PC-3 (cell line): ENCODE results near the gene KCNQ4. TPM values are rescaled to one million over a fixed set of nuclear protein-coding genes. Genes with fewer than 3 reads are reported as not detected.
A peak's percentile ranks its signal among the peaks of the same experiment; 100 is the strongest.

Source experiments
- ATAC-seq: fragments of 200-7000 bp; cut with Tn5 transposase; 2 replicates; pipeline ENCODE4 v1.9.1; 2020; ENCODE audit warnings: mild to moderate bottlenecking, moderate library complexity
- BruUV-seq: library from RNA; stranded (reverse); fragments of 400-500 nt; replicated peaks from 2 replicates; lab custom pipeline; 2021; lab: Mats Ljungman, UMichigan
- CTCF ChIA-PET: fragments of 300-600 bp; sonication (Branson Sonifier 250); formaldehyde crosslinking; loops from one replicate; lab custom pipeline; 2022; ENCODE audit warnings: antibody characterized with exemption; lab: Charles Lee
- POLR2A ChIA-PET: fragments of 300-600 bp; sonication (Branson Sonifier 250); formaldehyde crosslinking; loops from one replicate; lab custom pipeline; 2022; ENCODE audit warnings: antibody characterized with exemption; ENCODE audit not compliant: unreplicated experiment; lab: Charles Lee
- DNase-seq: peaks from one replicate; pipeline ENCODE4 v3.0.0-alpha.2; 2015
- H2AFZ ChIP-seq: fragments of 300-600 bp; sonication (generic); 2 replicates; pipeline ENCODE4 v1.6.0; 2016; ENCODE audit warnings: antibody characterized with exemption, low read length
- H3F3A ChIP-seq: fragments of 300-600 bp; sonication (generic); one replicate; pipeline ENCODE4 v1.6.0; 2017; ENCODE audit warnings: antibody characterized with exemption, low read length, control low read depth, mild to moderate bottlenecking; ENCODE audit not compliant: unreplicated experiment
- H3K27ac ChIP-seq: fragments of 300-600 bp; sonication (generic); 2 replicates; pipeline ENCODE4 v1.5.1; 2016; ENCODE audit warnings: mild to moderate bottlenecking, low read length
- H3K27me3 ChIP-seq: fragments of 300-600 bp; sonication (generic); 2 replicates; pipeline ENCODE4 v1.6.1; 2016; ENCODE audit warnings: low read length, mixed read lengths
- H3K36me3 ChIP-seq: fragments of 300-600 bp; sonication (generic); 2 replicates; pipeline ENCODE4 v1.6.1; 2016; ENCODE audit warnings: low read depth, mixed run types, low read length, mixed read lengths
- H3K4me1 ChIP-seq: fragments of 300-600 bp; sonication (generic); 2 replicates; pipeline ENCODE4 v1.5.1; 2016; ENCODE audit warnings: low read length; ENCODE audit not compliant: insufficient read depth
- H3K4me2 ChIP-seq: fragments of 300-600 bp; sonication (generic); 2 replicates; pipeline ENCODE4 v1.6.0; 2016; ENCODE audit warnings: low read length
- H3K4me3 ChIP-seq: fragments of 300-600 bp; sonication (generic); 2 replicates; pipeline ENCODE4 v1.5.1; 2016; ENCODE audit warnings: mild to moderate bottlenecking, low read length, mixed read lengths
- H3K79me2 ChIP-seq: fragments of 300-600 bp; sonication (generic); 2 replicates; pipeline ENCODE4 v1.6.1; 2017; ENCODE audit warnings: low read length, mixed read lengths
- H3K9ac ChIP-seq: fragments of 300-600 bp; sonication (generic); 2 replicates; pipeline ENCODE4 v1.6.0; 2016; ENCODE audit warnings: mild to moderate bottlenecking, low read length
- H3K9me2 ChIP-seq: fragments of 300-600 bp; sonication (generic); replicated peaks from 2 replicates; pipeline ENCODE4 v1.6.1; 2016; ENCODE audit warnings: mixed run types, low read length, mixed read lengths
- H3K9me3 ChIP-seq: fragments of 300-600 bp; sonication (generic); 2 replicates; pipeline ENCODE4 v1.6.1; 2016; ENCODE audit warnings: low read length, mixed read lengths
- H4K20me1 ChIP-seq: fragments of 300-600 bp; sonication (generic); 2 replicates; pipeline ENCODE4 v1.6.1; 2016; ENCODE audit warnings: low read length, mixed read lengths
- EZH2 ChIP-seq: fragments of 300-600 bp; sonication (generic); IDR thresholded peaks from one replicate; pipeline ENCODE4 v1.6.1; 2017; ENCODE audit warnings: antibody characterized with exemption, mild to moderate bottlenecking, low read length; ENCODE audit not compliant: unreplicated experiment
- EZH2phosphoT487 ChIP-seq: fragments of 300-600 bp; sonication (generic); IDR thresholded peaks from 2 replicates; pipeline ENCODE4 v1.6.1; 2018; ENCODE audit warnings: mild to moderate bottlenecking, antibody characterized with exemption, low read length, borderline replicate concordance
- intact Hi-C: fragments of 100-400 bp; cut with micrococcal nuclease; formaldehyde crosslinking; loops from 2 replicates; pipeline ENCODE4 v1.9.0; 2023
- total RNA-seq: library from RNA; depleted of rRNA; stranded (reverse); fragments of >200 nt; gene quantifications from 2 replicates; pipeline ENCODE4 v1.2.3, GENCODE V29; 2014
- TF ChIP-seq, protein P1 (sequence below): fragments of 300-600 bp; sonication (generic); conservative IDR thresholded peaks from 2 replicates; pipeline ENCODE4 v1.5.1; 2017; ENCODE audit warnings: antibody characterized with exemption, low read depth, mild to moderate bottlenecking, low read length

The KCNQ4 gene
- total RNA-seq, 1 experiment from 2014 or later: 2.5 TPM

DNA sequence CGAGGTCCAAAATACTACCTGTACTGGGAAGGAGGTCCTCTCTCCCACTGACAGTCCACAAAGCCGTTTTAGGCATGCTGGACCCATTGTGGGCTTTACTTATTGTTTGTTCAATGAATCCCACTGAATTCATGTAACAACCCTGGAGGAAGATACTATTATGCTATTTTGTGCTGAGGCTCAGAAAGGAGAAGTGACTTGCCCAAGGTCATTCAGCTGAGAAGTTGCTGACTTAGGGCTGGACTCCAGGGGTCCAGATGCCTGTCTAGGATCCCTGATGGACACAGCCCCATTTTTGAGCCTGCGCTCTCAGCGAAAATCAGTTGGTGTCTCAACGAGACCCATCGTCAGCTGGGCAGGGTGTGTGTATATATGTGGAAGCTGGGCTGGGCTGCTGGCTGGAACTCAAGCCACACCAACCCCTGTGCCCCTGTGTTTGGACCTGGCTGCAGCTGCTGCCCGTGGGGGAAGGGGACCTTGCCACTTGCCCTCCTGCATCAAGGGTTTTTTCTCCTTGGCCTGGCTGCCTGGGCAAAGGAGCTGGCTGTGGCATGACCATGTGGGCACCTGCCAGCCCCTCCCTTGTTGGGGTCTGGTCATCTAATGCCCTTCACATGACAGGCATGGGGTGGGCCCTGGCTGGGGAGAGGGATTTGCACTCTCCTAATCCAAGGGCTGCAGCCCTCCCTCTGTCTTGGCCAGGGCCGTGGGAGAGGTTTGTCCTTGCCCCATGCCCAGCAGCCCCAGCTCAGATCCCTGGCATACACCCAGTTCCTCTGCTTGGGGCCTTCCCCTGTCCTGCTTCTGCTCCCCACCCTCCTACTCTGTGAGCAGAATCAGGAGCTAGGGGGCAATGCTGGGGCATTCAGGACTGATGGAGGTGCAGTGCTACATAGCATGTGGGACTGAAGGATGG, 15.0 kb downstream of the KCNQ4 start:
- TF ChIP-seq EZH2 (no peak), EZH2phosphoT487 (no peak)
- Histone ChIP-seq H3K4me2 (no peak overlapping the region), H3K9me3 (no peaks in the 10 kb centered on the region), H2AFZ (no peak overlapping the region), H3K4me1 (peaks cover 7% of the 10 kb centered on the region), H3F3A (no peaks in the 10 kb centered on the region), H3K9ac (no peak overlapping the region), H3K27ac (no peak overlapping the region), H3K9me2 (no peaks in the 10 kb centered on the region), H4K20me1 (no peaks in the 10 kb centered on the region), H3K79me2 (no peaks in the 10 kb centered on the region), H3K4me3 (no peak overlapping the region), H3K36me3 (no peaks in the 10 kb centered on the region), H3K27me3 (no peaks in the 10 kb centered on the region)
- BruUV-seq: no TSS peak
- intact Hi-C loops: no loop called here
- CTCF ChIA-PET: no interaction called here
- DNase-seq: no peak
- no peak for ATAC-seq
- POLR2A ChIA-PET: no interaction called here

DNA sequence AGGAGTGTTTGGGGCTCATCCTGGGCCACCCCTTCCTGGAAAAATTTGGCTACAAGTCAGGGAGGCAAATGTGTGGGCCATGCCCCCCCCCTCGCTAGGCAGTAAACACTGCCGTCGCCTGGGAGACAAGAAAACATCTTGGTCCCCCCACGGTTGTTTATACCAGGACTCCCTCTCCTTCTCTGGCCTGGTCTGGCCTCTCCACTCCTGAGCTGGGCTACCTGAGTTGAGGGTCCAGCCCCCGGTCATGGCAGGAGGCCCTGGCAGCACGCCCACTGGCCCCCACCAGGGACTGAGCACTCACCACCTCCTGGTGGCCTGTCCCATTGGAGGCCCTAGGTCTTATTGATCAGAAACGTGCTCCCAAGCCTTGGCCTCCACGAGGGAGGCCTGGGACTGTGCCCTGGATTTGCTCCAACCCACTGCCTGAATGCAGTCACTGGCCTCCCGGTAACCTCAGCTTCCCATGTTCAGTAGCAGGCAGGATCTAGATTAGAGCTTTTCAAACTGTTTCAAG, 15.8 kb downstream of the KCNQ4 start:
- BruUV-seq: no TSS peak
- no peaks in the 10 kb centered on the region for H3K36me3 ChIP-seq
- H3K9me2 ChIP-seq: no peaks in the 10 kb centered on the region
- no peaks in the 10 kb centered on the region for H3K79me2 ChIP-seq
- no peak overlapping the region for H3K4me3 ChIP-seq
- ChIA-PET CTCF (no interaction called here), POLR2A (no interaction called here)
- no peaks in the 10 kb centered on the region for H4K20me1 ChIP-seq
- H3F3A ChIP-seq: no peaks in the 10 kb centered on the region
- no peak overlapping the region for H3K27ac ChIP-seq
- no peak overlapping the region for H3K9ac ChIP-seq
- TF ChIP-seq EZH2 (no peak), EZH2phosphoT487 (no peak)
- TF ChIP-seq, protein P1, sequence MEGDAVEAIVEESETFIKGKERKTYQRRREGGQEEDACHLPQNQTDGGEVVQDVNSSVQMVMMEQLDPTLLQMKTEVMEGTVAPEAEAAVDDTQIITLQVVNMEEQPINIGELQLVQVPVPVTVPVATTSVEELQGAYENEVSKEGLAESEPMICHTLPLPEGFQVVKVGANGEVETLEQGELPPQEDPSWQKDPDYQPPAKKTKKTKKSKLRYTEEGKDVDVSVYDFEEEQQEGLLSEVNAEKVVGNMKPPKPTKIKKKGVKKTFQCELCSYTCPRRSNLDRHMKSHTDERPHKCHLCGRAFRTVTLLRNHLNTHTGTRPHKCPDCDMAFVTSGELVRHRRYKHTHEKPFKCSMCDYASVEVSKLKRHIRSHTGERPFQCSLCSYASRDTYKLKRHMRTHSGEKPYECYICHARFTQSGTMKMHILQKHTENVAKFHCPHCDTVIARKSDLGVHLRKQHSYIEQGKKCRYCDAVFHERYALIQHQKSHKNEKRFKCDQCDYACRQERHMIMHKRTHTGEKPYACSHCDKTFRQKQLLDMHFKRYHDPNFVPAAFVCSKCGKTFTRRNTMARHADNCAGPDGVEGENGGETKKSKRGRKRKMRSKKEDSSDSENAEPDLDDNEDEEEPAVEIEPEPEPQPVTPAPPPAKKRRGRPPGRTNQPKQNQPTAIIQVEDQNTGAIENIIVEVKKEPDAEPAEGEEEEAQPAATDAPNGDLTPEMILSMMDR: no peak
- no peaks in the 10 kb centered on the region for H3K9me3 ChIP-seq
- H3K4me1 ChIP-seq: peaks cover 7% of the 10 kb centered on the region
- DNase-seq (no peak), ATAC-seq (no peak)
- H3K4me2 ChIP-seq: no peak overlapping the region
- H3K27me3 ChIP-seq: no peaks in the 10 kb centered on the region
- no peak overlapping the region for H2AFZ ChIP-seq
- intact Hi-C loops: no loop called here

DNA sequence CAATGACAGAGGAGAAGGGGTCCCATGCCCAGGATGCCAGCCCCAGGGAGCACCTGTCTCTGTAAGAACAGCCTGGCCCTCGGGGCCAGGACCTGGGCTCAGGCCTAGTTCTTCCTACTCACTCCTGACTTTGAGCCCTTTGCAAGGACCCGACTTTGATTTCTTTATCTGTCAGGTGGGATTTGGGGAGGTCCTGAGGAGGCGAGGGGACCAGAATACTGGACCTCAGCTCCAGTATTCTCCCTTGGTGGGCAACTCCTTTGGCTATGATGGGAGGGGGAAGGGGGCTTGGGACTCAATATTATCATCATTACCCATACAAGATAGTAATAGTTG, 18.1 kb downstream of the KCNQ4 start:
- Histone ChIP-seq H3F3A (no peaks in the 10 kb centered on the region), H3K9ac (no peak overlapping the region), H3K4me2 (peak overlapping the region; percentile 87), H3K36me3 (no peaks in the 10 kb centered on the region), H3K79me2 (no peaks in the 10 kb centered on the region), H3K4me3 (peak overlapping the region; percentile 63), H3K9me2 (no peaks in the 10 kb centered on the region), H4K20me1 (no peaks in the 10 kb centered on the region), H3K27ac (no peak overlapping the region), H3K27me3 (no peaks in the 10 kb centered on the region), H3K9me3 (no peaks in the 10 kb centered on the region), H2AFZ (peak overlapping the region; percentile 89), H3K4me1 (peaks cover 7% of the 10 kb centered on the region)
- no peak for DNase-seq
- ChIA-PET CTCF (no interaction called here), POLR2A (no interaction called here)
- no TSS peak for BruUV-seq
- TF ChIP-seq, protein P1: no peak
- TF ChIP-seq EZH2 (no peak), EZH2phosphoT487 (no peak)
- ATAC-seq: no peak
- intact Hi-C loops: no loop called here
